NCI-H2081 treated with DMSO at 0.1 percent for 48 hours (cell line): ENCODE measurements around the gene FXYD4.
"Not testable (repeated sequence)": the region's sequence is repeated elsewhere in the genome, so short reads cannot be mapped to it uniquely, and the experiment has no call there.

Experiments
- DNase-seq: peaks from one replicate; lab custom pipeline; 2025; lab: John Stamatoyannopoulos, UW

Gene FXYD4

GRCh38 chr10:43376046-43376635 lies 4.7 kb downstream of the FXYD4 start:
- DNase-seq: no peak

GRCh38 chr10:43376828-43377423 lies 5.5 kb downstream of the FXYD4 start:
- DNase-seq: no peak

- DNase-seq: no peak
Observed at GRCh38 chr10:43377424-43377883, 6.0 kb downstream of the FXYD4 start.

- no peak for DNase-seq
Observed at GRCh38 chr10:43380610-43381222, 9.3 kb downstream of the FXYD4 start.

- DNase-seq: no peak
Observed at GRCh38 chr10:43383204-43383971, 12.0 kb downstream of the FXYD4 start.

- no peak for DNase-seq
Observed at GRCh38 chr10:43384252-43385221, 13.1 kb downstream of the FXYD4 start.

- DNase-seq: no peak
Observed at GRCh38 chr10:43385412-43386004, 14.1 kb downstream of the FXYD4 start.

- DNase-seq: no peak
Observed at GRCh38 chr10:43386549-43386948, 15.1 kb downstream of the FXYD4 start.

GRCh38 chr10:43386981-43387677 lies 15.7 kb downstream of the FXYD4 start:
- no peak for DNase-seq

- DNase-seq: no peak
Observed at GRCh38 chr10:43387678-43388032, 16.2 kb downstream of the FXYD4 start.

- DNase-seq: no peak
Observed at GRCh38 chr10:43389867-43390266, 18.4 kb downstream of the FXYD4 start.

- DNase-seq: no peak
Observed at GRCh38 chr10:43390333-43390732, 18.9 kb downstream of the FXYD4 start.

- no peak for DNase-seq
Observed at GRCh38 chr10:43390759-43391158, 19.3 kb downstream of the FXYD4 start.

GRCh38 chr10:43391496-43391895 lies 20.1 kb downstream of the FXYD4 start:
- no peak for DNase-seq

GRCh38 chr10:43392748-43393147 lies 21.3 kb downstream of the FXYD4 start:
- DNase-seq: no peak

GRCh38 chr10:43393186-43393585 lies 21.8 kb downstream of the FXYD4 start:
- DNase-seq: not testable (repeated sequence)

- no peak for DNase-seq
Observed at GRCh38 chr10:43393606-43394360, 22.3 kb downstream of the FXYD4 start.

GRCh38 chr10:43394868-43395267 lies 23.4 kb downstream of the FXYD4 start:
- DNase-seq: no peak

- DNase-seq: no peak
Observed at GRCh38 chr10:43395571-43396060, 24.2 kb downstream of the FXYD4 start.
